HCT116 (cell line): ENCODE results near the gene SLC26A2. TPM values are rescaled to one million over a fixed set of nuclear protein-coding genes. Genes with fewer than 3 reads are reported as not detected.

ENCODE experiments used
- ATAC-seq: fragments of 200-7000 bp; cut with Tn5 transposase; 2 replicates; pipeline ENCODE4 v1.9.1; 2020; ENCODE audit warnings: mild to moderate bottlenecking, moderate library complexity
- BruUV-seq: library from RNA; stranded (reverse); fragments of 400-500 nt; replicated peaks from 2 replicates; lab custom pipeline; 2021; lab: Mats Ljungman, UMichigan
- CTCF ChIA-PET: fragments of 300-600 bp; sonication (Branson Sonifier 250); formaldehyde crosslinking; loops from one replicate; lab custom pipeline; 2021; ENCODE audit warnings: antibody characterized with exemption; lab: Charles Lee
- POLR2A ChIA-PET: fragments of 300-600, 350-600 bp; sonication (Branson Sonifier 250); formaldehyde crosslinking; loops from one replicate; lab custom pipeline; 2021; ENCODE audit warnings: antibody characterized with exemption; lab: Charles Lee
- RAD21 ChIA-PET, 2 experiments: fragments of 300-600 bp; sonication (Branson Sonifier 250); formaldehyde crosslinking; loops; one replicate each; lab custom pipeline; 2023; ENCODE audit warnings: low total read pairs in 2 of 2; ENCODE audit not compliant: uncharacterized antibody in 2 of 2, unreplicated experiment in 2 of 2, low non-redundant PET in 1 of 2; lab: Charles Lee
- DNase-seq: peaks from one replicate; pipeline ENCODE4 v3.0.0-alpha.2; 2010; ENCODE audit warnings: low read depth, low spot score
- H2AFZ ChIP-seq: fragments of 200-600 bp; shearing (Covaris generic), sonication (generic); 2 replicates; pipeline ENCODE4 v1.6.1; 2017; ENCODE audit warnings: low read depth, mixed run types, mixed read lengths, antibody characterized with exemption, low read length; ENCODE audit not compliant: poor library complexity, severe bottlenecking
- H3K27ac ChIP-seq: 2 replicates; pipeline ENCODE4 v1.5.1; 2012; ENCODE audit warnings: low read depth, low read length
- H3K27me3 ChIP-seq: fragments of 200-600 bp; sonication (generic); 2 replicates; pipeline ENCODE4 v1.6.1; 2016; ENCODE audit warnings: mixed run types, low read length, mixed read lengths; ENCODE audit not compliant: insufficient read depth
- H3K36me3 ChIP-seq, 2 experiments: fragments of 200-500 bp in 1 of 2; fragments of 200-600 bp in 1 of 2; sonication (Bioruptor generic) in 1 of 2; sonication (generic) in 1 of 2; 2 replicates each; pipeline versions ENCODE4 v1.5.1 to v1.6.1; 2014 to 2016; ENCODE audit warnings: low read length in 2 of 2, inconsistent platforms in 1 of 2, mixed read lengths in 1 of 2, mixed run types in 1 of 2; ENCODE audit not compliant: insufficient read depth in 2 of 2, control insufficient read depth in 1 of 2
- H3K4me1 ChIP-seq, 2 experiments: fragments of 200-600 bp in 1 of 2; sonication (generic) in 1 of 2; 2 replicates each; pipeline versions ENCODE4 v1.5.1 to v1.6.1; 2012 to 2017; ENCODE audit warnings: low read length in 2 of 2, inconsistent platforms in 1 of 2, mild to moderate bottlenecking in 1 of 2, mixed read lengths in 1 of 2, mixed run types in 1 of 2, moderate library complexity in 1 of 2; ENCODE audit not compliant: insufficient read depth in 2 of 2, control insufficient read depth in 1 of 2
- H3K4me2 ChIP-seq: fragments of 200-600 bp; sonication (generic); 2 replicates; pipeline ENCODE4 v1.6.1; 2017; ENCODE audit warnings: mixed run types, low read length, mixed read lengths
- H3K4me3 ChIP-seq, 2 experiments: fragments of 200-600 bp in 1 of 2; sonication (generic) in 1 of 2; replicated peaks in 1 of 2; 2 replicates each; pipeline ENCODE4 v1.5.1; 2011 to 2016; ENCODE audit warnings: low read length in 2 of 2, control low read depth in 1 of 2, low read depth in 1 of 2, mild to moderate bottlenecking in 1 of 2, mixed read lengths in 1 of 2, mixed run types in 1 of 2
- H3K79me2 ChIP-seq: fragments of 200-600 bp; sonication (generic); 2 replicates; pipeline ENCODE4 v1.6.1; 2017; ENCODE audit warnings: mild to moderate bottlenecking, mixed run types, low read length, moderate library complexity, mixed read lengths; ENCODE audit not compliant: insufficient read depth
- H3K9ac ChIP-seq: fragments of 200-600 bp; sonication (generic); 2 replicates; pipeline ENCODE4 v1.6.1; 2016; ENCODE audit warnings: low read length, mixed read lengths
- H3K9me2 ChIP-seq: fragments of 200-600 bp; sonication (generic), shearing (Covaris generic); 2 replicates; pipeline ENCODE4 v1.6.1; 2017; ENCODE audit warnings: mixed run types, mild to moderate bottlenecking, moderate library complexity; ENCODE audit not compliant: insufficient read depth
- H3K9me3 ChIP-seq, 2 experiments: fragments of 200-500 bp in 1 of 2; fragments of 200-600 bp in 1 of 2; sonication (Bioruptor generic) in 1 of 2; sonication (generic) in 1 of 2; 2 replicates each; pipeline ENCODE4 v1.6.1; 2014 to 2017; ENCODE audit warnings: low read length in 2 of 2, mixed read lengths in 2 of 2, inconsistent platforms in 1 of 2, low read depth in 1 of 2, mild to moderate bottlenecking in 1 of 2, mixed run types in 1 of 2, moderate library complexity in 1 of 2; ENCODE audit not compliant: control insufficient read depth in 1 of 2, insufficient read depth in 1 of 2
- H4K20me1 ChIP-seq: fragments of 200-600 bp; sonication (generic), shearing (Covaris generic); 2 replicates; pipeline ENCODE4 v1.6.1; 2017; ENCODE audit warnings: mixed run types, mild to moderate bottlenecking, moderate library complexity; ENCODE audit not compliant: insufficient read depth
- ATF3 ChIP-seq: IDR thresholded peaks from 2 replicates; pipeline ENCODE4 v1.6.1; 2012
- CEBPB ChIP-seq: IDR thresholded peaks from 2 replicates; pipeline ENCODE4 v1.6.1; 2012; ENCODE audit warnings: low read depth
- EGR1 ChIP-seq: IDR thresholded peaks from 2 replicates; pipeline ENCODE4 v1.6.1; 2012; ENCODE audit warnings: low read depth
- ELF1 ChIP-seq: IDR thresholded peaks from 2 replicates; pipeline ENCODE4 v1.6.1; 2012; ENCODE audit warnings: low read depth, borderline replicate concordance
- EZH2 ChIP-seq: fragments of 200-600 bp; sonication (generic); IDR thresholded peaks from 2 replicates; pipeline ENCODE4 v1.6.1; 2017; ENCODE audit warnings: antibody characterized with exemption, mixed run types
- EZH2phosphoT487 ChIP-seq: fragments of 200-600 bp; IDR thresholded peaks from 2 replicates; pipeline ENCODE4 v1.6.1; 2018; ENCODE audit warnings: antibody characterized with exemption, borderline replicate concordance
- JUND ChIP-seq: IDR thresholded peaks from 2 replicates; pipeline ENCODE4 v1.6.1; 2012
- MAX ChIP-seq: IDR thresholded peaks from 2 replicates; pipeline ENCODE4 v1.6.1; 2012
- RAD21 ChIP-seq: IDR thresholded peaks from 2 replicates; pipeline ENCODE4 v1.6.1; 2012; ENCODE audit warnings: low read depth, mild to moderate bottlenecking
- REST ChIP-seq: IDR thresholded peaks from 2 replicates; pipeline ENCODE4 v1.6.1; 2012; ENCODE audit warnings: low read depth
- SIN3A ChIP-seq: IDR thresholded peaks from 2 replicates; pipeline ENCODE4 v1.6.1; 2012; ENCODE audit warnings: low read depth
- SRF ChIP-seq: IDR thresholded peaks from 2 replicates; pipeline ENCODE4 v1.6.1; 2012; ENCODE audit warnings: low read depth
- YY1 ChIP-seq: IDR thresholded peaks from 2 replicates; pipeline ENCODE4 v1.6.1; 2011; ENCODE audit warnings: low read length, low read depth, moderate library complexity, mild to moderate bottlenecking; ENCODE audit not compliant: insufficient replicate concordance; ENCODE audit errors: extremely low read depth
- ZFX ChIP-seq: fragments of 450-650 bp; IDR thresholded peaks from 2 replicates; pipeline ENCODE4 v1.6.1; 2017
- ZNF274 ChIP-seq: fragments of 200-500 bp; sonication (Bioruptor generic); IDR thresholded peaks from 2 replicates; pipeline ENCODE4 v1.6.1; 2014; ENCODE audit warnings: mild to moderate bottlenecking, low read depth, low read length, inconsistent platforms
- intact Hi-C: fragments of 100-400 bp; cut with micrococcal nuclease; formaldehyde crosslinking; loops from 2 replicates; pipeline ENCODE4 v1.10.0; 2022
- total RNA-seq: library from RNA; stranded (reverse); gene quantifications from one replicate; pipeline ENCODE4 v1.2.1, GENCODE V29; 2021; ENCODE audit not compliant: unreplicated experiment

SLC26A2 gene
- total RNA-seq, 1 experiment from 2014 or later: 7.8 TPM

- TF ChIP-seq REST (no peak), JUND (no peak), EZH2phosphoT487 (no peak), RAD21 (no peak), CEBPB (no peak), ZFX (no peak), SIN3A (no peak), SRF (no peak), ATF3 (no peak)
These were observed 35.0 kb downstream of the SLC26A2 start (continued) for GRCh38 chr5:149995385-149996204.

GRCh38 chr5:149996205-149996890, 35.8 kb downstream of the SLC26A2 start:
- BruUV-seq: no TSS peak
- TF ChIP-seq YY1 (no peak), EZH2phosphoT487 (no peak), EZH2 (no peak), ZNF274 (no peak), REST (no peak), MAX (no peak), ELF1 (no peak), EGR1 (no peak), SIN3A (no peak)
- ATAC-seq: no peak
- no peak overlapping the region for H3K4me2 ChIP-seq
- no peak overlapping the region for H3K4me3 ChIP-seq
- H3K27me3 ChIP-seq: no peaks in the 10 kb centered on the region
- H3K27ac ChIP-seq: no peak overlapping the region
- DNase-seq: no peak
- POLR2A ChIA-PET: interaction anchor here (1.1 kb wide), 1 partner anchor 36 kb away, joined by 3 read pairs; the partner anchor contains the start of gene SLC26A2
- intact Hi-C loops: no loop called here
- H3K9ac ChIP-seq: no peak overlapping the region
- H3K9me3 ChIP-seq: no peaks in the 10 kb centered on the region
- H3K4me1 ChIP-seq: peaks cover 4 to 12% of the 10 kb centered on the region in 2 experiments; a peak in 3 of 4 replicates
- no peaks in the 10 kb centered on the region for H3K36me3 ChIP-seq
- RAD21 ChIA-PET: no interaction called here
- no peak overlapping the region for H2AFZ ChIP-seq
- no peaks in the 10 kb centered on the region for H4K20me1 ChIP-seq
- peaks cover 8% of the 10 kb centered on the region for H3K79me2 ChIP-seq
- CTCF ChIA-PET: interaction anchor here (0.5 to 1.8 kb wide), 2 partner anchors 162 to 329 kb away, joined by 3 to 7 read pairs; no protein-coding TSS in a partner anchor
- H3K9me2 ChIP-seq: no peaks in the 10 kb centered on the region
